GM19099 (cell line): ENCODE results near the gene WDR13.

Experiments used
- POLR2A ChIP-seq: IDR thresholded peaks from 3 replicates; pipeline ENCODE4 v1.6.1; 2011; ENCODE audit warnings: low read depth; ENCODE audit not compliant: insufficient read length; ENCODE audit errors: extremely low read depth

Gene WDR13

GRCh38 chrX:48589482-48590162 is 7.7 kb upstream of the WDR13 start:
- TF ChIP-seq POLR2A: no peak

- TF ChIP-seq POLR2A: no peak
Measured at GRCh38 chrX:48590203-48591103, 6.8 kb upstream of the WDR13 start.

DNA sequence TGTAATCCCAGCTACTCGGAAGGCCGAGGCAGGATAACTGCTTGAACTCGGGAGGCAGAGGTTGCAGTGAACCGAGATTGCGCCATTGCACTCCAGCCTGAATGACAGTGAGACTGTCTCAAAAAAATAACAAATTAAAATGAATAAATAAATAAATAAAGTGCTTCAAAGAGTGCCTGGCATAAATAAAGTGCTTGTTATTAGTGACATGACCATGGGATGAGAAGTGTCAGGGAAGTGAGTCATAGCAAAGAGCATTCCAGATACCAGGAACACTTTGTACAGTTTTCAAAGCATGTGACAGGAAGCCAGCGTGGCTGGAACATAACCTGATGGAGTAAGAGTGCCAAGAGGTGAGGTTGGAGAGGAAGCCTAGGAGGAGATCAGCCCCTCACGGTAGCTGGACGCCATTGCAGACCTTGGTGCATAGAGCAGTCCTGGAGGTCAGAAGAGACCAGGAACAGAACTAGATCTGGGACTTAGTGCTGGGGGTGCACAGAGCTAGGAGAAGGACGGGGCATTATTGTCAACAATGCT is 6.0 kb upstream of the WDR13 start:
- TF ChIP-seq POLR2A: no peak

- TF ChIP-seq POLR2A: no peak
Measured at GRCh38 chrX:48592971-48593370, 4.3 kb upstream of the WDR13 start.

- no peak for TF ChIP-seq POLR2A
Measured at GRCh38 chrX:48595929-48596328, 1.4 kb upstream of the WDR13 start.

- no peak for TF ChIP-seq POLR2A
Measured at GRCh38 chrX:48598614-48599013, 1.3 kb downstream of the WDR13 start.

- no peak for TF ChIP-seq POLR2A
Measured at GRCh38 chrX:48599341-48599740, 2.0 kb downstream of the WDR13 start.

GRCh38 chrX:48600226-48600625 is 2.9 kb downstream of the WDR13 start:
- no peak for TF ChIP-seq POLR2A

DNA sequence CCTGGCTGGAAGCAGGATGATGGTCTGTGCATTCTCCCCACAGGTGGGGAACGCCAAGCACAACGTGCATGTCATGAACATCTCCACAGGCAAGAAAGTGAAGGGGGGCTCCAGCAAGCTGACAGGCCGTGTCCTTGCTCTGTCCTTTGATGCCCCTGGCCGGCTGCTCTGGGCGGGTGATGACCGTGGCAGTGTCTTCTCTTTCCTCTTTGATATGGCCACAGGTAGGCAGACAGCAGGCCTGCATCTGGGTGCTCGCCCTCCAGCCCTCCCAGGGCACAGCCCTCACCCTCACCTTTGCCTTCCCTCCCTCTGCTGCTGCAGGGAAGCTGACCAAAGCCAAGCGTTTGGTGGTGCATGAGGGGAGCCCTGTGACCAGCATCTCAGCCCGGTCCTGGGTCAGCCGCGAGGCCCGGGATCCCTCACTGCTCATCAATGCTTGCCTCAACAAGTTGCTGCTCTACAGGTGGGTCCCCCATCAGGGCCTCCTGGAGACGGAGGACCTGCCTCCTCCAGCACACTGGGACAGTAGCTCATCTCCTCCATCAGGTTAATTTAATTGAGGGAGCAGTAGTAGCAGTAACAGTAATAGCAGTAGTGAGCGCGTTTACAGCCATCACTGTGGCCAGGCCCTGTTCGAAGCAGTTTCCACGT is 4.6 kb downstream of the WDR13 start:
- no peak for TF ChIP-seq POLR2A

DNA sequence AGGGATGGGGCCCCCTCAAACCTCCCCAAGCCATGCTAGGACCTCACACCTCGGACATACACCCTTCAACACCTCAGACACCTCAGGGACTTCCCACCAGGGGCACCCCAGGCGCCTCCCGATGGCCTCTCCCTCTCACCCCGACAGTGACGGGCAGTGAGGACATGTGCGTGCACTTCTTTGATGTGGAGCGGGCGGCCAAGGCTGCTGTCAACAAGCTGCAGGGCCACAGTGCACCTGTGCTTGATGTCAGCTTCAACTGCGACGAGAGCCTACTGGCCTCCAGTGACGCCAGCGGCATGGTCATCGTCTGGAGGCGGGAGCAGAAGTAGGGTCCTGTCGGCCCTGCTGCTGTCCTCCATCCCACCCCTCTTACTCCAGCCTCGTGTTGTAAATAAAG is 7.4 kb downstream of the WDR13 start:
- no peak for TF ChIP-seq POLR2A

DNA sequence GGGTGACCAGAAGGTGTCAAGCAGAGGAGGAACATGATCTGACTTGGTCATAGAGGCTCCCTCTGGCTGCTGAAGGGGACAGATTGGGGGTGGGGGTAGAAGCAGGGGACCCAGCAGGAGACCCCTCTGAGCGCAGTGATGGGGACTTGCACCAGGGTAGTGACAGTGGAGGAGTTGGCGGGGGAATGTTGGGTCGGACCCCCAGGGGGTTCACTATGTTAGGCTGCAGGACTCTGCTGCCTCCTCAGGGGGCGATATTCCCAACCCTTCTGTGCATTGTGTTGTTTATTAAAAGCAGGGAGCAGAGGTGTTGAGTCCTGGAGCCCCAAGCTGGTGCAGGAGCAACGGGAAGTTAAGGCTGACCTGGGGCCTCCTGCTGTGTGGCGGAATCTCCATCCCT is 8.8 kb downstream of the WDR13 start:
- no peak for TF ChIP-seq POLR2A

- no peak for TF ChIP-seq POLR2A
Measured at GRCh38 chrX:48611703-48612102, 14.4 kb downstream of the WDR13 start.

DNA sequence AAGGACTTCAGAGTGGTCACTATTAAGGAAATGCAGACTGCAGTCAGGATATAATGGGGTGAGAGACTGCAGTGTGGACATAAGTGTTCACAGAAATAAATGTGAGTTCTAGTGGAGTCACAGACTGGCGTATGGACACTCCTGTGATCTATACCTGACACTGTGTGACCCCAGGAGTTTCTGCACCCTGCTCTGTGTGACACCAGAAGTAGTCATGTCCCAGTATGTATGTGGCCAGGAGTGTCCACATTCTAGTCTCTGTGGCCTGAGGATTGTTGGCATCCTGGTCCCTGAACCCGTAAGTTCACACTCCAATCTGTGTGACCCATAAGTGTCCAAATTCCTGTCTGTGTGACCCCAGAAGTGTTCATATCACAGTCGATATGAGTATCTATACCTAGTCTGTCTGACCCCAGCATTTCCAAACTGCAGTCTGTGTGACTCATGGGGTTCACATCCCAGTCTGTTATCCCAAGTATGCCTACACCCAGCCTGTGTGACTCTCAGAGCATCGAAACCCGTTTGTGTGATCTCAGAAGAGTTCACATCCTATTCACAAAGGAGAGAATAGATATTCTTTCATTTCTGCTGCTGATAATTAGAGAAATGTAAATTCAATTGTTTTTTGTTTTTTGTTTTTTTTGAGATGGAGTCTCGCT is 16.3 kb downstream of the WDR13 start:
- no peak for TF ChIP-seq POLR2A

DNA sequence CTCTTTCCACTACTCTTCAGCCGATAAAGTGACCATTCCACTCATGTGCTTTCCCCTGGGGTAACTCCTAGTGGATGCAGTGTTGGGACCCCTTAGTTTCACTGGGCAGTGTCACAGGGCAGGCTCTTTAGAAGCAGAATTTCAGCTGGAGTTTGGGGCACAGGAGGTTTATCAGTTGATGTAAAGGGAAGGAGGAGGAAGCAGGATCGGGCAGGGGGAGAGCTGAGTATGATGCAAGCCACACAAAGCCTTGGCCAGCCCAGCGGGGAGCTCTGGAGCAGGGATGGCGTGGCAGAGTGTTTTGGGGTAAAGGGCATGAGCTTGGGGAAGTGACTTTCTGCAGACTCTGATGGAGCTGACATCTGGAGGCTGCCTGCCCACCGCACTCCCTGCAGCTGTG is 19.3 kb downstream of the WDR13 start:
- no peak for TF ChIP-seq POLR2A

DNA sequence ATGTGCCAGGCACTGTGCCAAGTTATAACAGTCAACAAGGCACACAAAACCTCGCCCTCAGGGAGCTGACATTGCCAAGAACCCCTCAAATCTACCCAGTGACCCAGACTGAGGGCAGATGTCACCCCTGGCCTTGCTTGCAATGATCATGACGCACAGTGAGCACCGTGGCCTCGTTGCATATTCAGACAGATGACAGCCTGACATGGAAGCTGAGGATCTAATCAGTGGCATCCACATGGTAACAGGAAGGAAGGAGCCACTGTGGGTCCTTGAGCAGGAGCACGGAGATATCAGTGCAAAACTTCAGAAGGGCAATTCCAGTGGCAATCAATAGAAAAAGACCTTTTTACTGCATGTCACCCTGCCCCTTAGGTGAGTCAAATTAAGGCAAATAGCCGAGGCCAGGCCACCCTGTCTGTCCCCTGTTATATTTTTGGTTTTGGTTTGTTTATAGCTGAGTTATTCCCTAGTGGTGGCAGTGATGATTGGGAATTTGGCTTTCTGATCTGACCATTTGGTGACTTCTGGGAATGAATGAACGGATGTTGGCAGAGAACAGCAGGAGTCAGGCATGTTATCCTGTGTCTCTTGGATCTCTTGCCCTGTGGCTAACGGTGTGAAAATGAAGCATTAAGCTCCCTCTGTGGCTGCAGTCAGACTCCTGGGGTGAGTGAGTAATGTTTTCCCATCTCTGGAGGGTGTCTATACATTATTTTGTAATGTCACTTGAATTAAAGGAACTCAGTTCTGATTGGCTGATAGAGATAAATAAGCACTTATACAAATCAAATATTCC is 20.4 kb downstream of the WDR13 start:
- no peak for TF ChIP-seq POLR2A
